Glutamatergic neuron (in vitro differentiated cells): ENCODE data around the gene PDK2. TPM values are rescaled to one million over a fixed set of nuclear protein-coding genes. Genes with fewer than 3 reads are reported as not detected.

Experiments
- DNase-seq: peaks from one replicate; pipeline ENCODE4 v3.0.0; 2022
- H3K27ac Mint-ChIP-seq: one replicate; pipeline ENCODE4 v1.8.0; 2020; ENCODE audit warnings: mild to moderate bottlenecking, mixed read lengths, inconsistent platforms; ENCODE audit not compliant: unreplicated experiment
- H3K27me3 Mint-ChIP-seq: one replicate; pipeline ENCODE4 v1.8.0; 2020; ENCODE audit warnings: mild to moderate bottlenecking, moderate library complexity, mixed read lengths, inconsistent platforms; ENCODE audit not compliant: unreplicated experiment
- H3K36me3 Mint-ChIP-seq: one replicate; pipeline ENCODE4 v1.8.0; 2020; ENCODE audit warnings: mild to moderate bottlenecking, mixed read lengths, inconsistent platforms; ENCODE audit not compliant: unreplicated experiment
- H3K4me1 Mint-ChIP-seq: one replicate; pipeline ENCODE4 v1.8.0; 2020; ENCODE audit warnings: mild to moderate bottlenecking, low read depth, mixed read lengths, inconsistent platforms; ENCODE audit not compliant: unreplicated experiment
- H3K4me3 Mint-ChIP-seq: one replicate; pipeline ENCODE4 v1.8.0; 2020; ENCODE audit warnings: mild to moderate bottlenecking, mixed read lengths, inconsistent platforms; ENCODE audit not compliant: unreplicated experiment
- H3K9me3 Mint-ChIP-seq: one replicate; pipeline ENCODE4 v1.8.0; 2020; ENCODE audit warnings: mild to moderate bottlenecking, moderate library complexity, mixed read lengths, inconsistent platforms; ENCODE audit not compliant: unreplicated experiment
- CTCF ChIP-seq: fragments of 200-600 bp; sonication (generic); IDR thresholded peaks from one replicate; pipeline ENCODE4 v1.5.0; 2021; ENCODE audit not compliant: partially characterized antibody, unreplicated experiment
- total RNA-seq: library from RNA; stranded (reverse); fragmentation: NEBNext Ultra II Directional; extraction: Animal tissue kit (Norgen Biotek cat#: 25700); gene quantifications from one replicate; pipeline ENCODE4 v1.2.1, GENCODE V29; 2021; ENCODE audit not compliant: unreplicated experiment

PDK2 gene
- total RNA-seq, 1 donor from 2014 or later: 36.9 TPM

GRCh38 chr17:50106393-50107131 is 11.4 kb downstream of the PDK2 start:
- no peaks in the 10 kb centered on the region for H3K36me3 Mint-ChIP-seq
- H3K27ac Mint-ChIP-seq: no peak overlapping the region
- peaks cover 23% of the 10 kb centered on the region for H3K4me1 Mint-ChIP-seq
- no peak for DNase-seq
- peaks cover 16% of the 10 kb centered on the region for H3K27me3 Mint-ChIP-seq
- H3K4me3 Mint-ChIP-seq: no peak overlapping the region
- TF ChIP-seq CTCF: no peak
- H3K9me3 Mint-ChIP-seq: peaks cover 7% of the 10 kb centered on the region

DNA sequence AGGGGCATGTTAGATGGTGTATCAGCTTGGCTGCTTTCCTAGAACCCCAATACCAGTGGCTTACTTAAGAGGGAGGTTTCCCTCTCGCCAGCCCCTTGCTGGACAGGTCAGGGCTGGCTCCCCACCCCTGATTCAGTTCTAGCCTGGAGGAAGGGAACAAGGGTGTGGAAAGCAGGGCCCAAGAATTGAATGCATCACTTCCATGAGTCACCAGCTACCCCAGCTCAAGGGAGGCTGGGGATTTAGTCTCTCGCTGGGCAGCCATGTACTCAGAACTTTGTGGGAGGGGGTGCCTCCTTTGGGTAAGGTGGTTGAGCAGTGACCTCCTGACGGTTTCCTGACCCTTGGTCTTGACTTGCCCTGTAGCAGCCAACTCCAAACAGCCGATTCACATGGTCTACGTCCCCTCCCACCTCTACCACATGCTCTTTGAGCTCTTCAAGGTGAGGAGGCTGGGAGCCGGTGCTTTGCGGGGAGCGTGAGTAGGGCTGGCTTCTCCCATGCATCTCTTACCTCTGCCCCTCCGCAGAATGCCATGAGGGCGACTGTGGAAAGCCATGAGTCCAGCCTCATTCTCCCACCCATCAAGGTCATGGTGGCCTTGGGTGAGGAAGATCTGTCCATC is 12.8 kb downstream of the PDK2 start:
- H3K9me3 Mint-ChIP-seq: peaks cover 6% of the 10 kb centered on the region

GRCh38 chr17:50108556-50108955 is 13.4 kb downstream of the PDK2 start:
- Mint-ChIP-seq H3K4me1 (peaks cover 15% of the 10 kb centered on the region), H3K36me3 (no peaks in the 10 kb centered on the region), H3K27me3 (peaks cover 17% of the 10 kb centered on the region), H3K9me3 (peaks cover 5% of the 10 kb centered on the region), H3K27ac (no peak overlapping the region), H3K4me3 (no peak overlapping the region)
- DNase-seq: no peak
- TF ChIP-seq CTCF: no peak

More for the DNA sequence above, 12.8 kb downstream of the PDK2 start:
- Mint-ChIP-seq H3K4me1 (peaks cover 19% of the 10 kb centered on the region), H3K27me3 (peaks cover 19% of the 10 kb centered on the region), H3K36me3 (no peaks in the 10 kb centered on the region), H3K27ac (no peak overlapping the region), H3K4me3 (no peak overlapping the region)
- no peak for TF ChIP-seq CTCF
- DNase-seq: no peak

GRCh38 chr17:50109207-50109606 is 14.1 kb downstream of the PDK2 start:
- peaks cover 14% of the 10 kb centered on the region for H3K4me1 Mint-ChIP-seq
- no peak for TF ChIP-seq CTCF

DNA sequence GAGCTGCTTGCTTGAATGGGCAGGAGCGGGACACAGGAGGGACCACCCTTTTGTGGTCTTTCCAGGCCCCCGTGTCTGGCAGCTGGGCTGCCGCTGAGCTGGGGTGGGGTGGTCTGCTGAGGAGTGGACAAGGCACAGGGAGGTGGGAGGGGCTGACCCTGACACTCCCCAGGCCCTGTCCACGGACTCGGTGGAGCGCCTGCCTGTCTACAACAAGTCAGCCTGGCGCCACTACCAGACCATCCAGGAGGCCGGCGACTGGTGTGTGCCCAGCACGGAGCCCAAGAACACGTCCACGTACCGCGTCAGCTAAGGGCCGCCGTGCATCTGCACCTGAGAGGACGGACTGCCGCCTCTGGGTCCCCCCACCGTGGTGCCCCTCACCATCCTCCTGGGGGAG is 14.6 kb downstream of the PDK2 start:
- Mint-ChIP-seq H3K36me3 (no peaks in the 10 kb centered on the region), H3K27ac (no peak overlapping the region), H3K4me3 (no peak overlapping the region), H3K9me3 (peaks cover 6% of the 10 kb centered on the region), H3K4me1 (peaks cover 14% of the 10 kb centered on the region), H3K27me3 (peaks cover 17% of the 10 kb centered on the region)
- DNase-seq: no peak
- TF ChIP-seq CTCF: no peak

More at GRCh38 chr17:50109207-50109606, 14.1 kb downstream of the PDK2 start:
- H3K27ac Mint-ChIP-seq: no peak overlapping the region
- H3K4me3 Mint-ChIP-seq: no peak overlapping the region
- peaks cover 17% of the 10 kb centered on the region for H3K27me3 Mint-ChIP-seq
- H3K9me3 Mint-ChIP-seq: peaks cover 5% of the 10 kb centered on the region
- no peak for DNase-seq
- H3K36me3 Mint-ChIP-seq: no peaks in the 10 kb centered on the region
